AG04449 (cell line): ENCODE measurements around the gene PLEKHD1.

ENCODE experiments used
- CTCF ChIA-PET: fragments of 350-600 bp; formaldehyde crosslinking; extraction: SDS; loops from one replicate; lab custom pipeline; 2021; ENCODE audit warnings: antibody characterized with exemption; lab: Yijun Ruan, JAX
- POLR2A ChIA-PET: fragments of 400-600, 350-600 bp; formaldehyde crosslinking; extraction: SDS; loops from one replicate; lab custom pipeline; 2020; ENCODE audit warnings: antibody characterized with exemption, inconsistent platforms; lab: Yijun Ruan, JAX
- DNase-seq: peaks from one replicate; pipeline ENCODE4 v3.0.0-alpha.2; 2010; ENCODE audit warnings: low read depth, low spot score
- H3K4me3 ChIP-seq: 2 replicates; pipeline ENCODE4 v1.5.1; 2011; ENCODE audit warnings: low read depth, mild to moderate bottlenecking, control low read depth, low read length
- TF ChIP-seq, protein P1 (sequence below): IDR thresholded peaks from one replicate; pipeline ENCODE4 v1.5.1; 2011; ENCODE audit warnings: mild to moderate bottlenecking, moderate library complexity, low read length, control low read depth, inconsistent platforms; ENCODE audit not compliant: insufficient read depth; ENCODE audit errors: missing control alignments

PLEKHD1 gene

DNA sequence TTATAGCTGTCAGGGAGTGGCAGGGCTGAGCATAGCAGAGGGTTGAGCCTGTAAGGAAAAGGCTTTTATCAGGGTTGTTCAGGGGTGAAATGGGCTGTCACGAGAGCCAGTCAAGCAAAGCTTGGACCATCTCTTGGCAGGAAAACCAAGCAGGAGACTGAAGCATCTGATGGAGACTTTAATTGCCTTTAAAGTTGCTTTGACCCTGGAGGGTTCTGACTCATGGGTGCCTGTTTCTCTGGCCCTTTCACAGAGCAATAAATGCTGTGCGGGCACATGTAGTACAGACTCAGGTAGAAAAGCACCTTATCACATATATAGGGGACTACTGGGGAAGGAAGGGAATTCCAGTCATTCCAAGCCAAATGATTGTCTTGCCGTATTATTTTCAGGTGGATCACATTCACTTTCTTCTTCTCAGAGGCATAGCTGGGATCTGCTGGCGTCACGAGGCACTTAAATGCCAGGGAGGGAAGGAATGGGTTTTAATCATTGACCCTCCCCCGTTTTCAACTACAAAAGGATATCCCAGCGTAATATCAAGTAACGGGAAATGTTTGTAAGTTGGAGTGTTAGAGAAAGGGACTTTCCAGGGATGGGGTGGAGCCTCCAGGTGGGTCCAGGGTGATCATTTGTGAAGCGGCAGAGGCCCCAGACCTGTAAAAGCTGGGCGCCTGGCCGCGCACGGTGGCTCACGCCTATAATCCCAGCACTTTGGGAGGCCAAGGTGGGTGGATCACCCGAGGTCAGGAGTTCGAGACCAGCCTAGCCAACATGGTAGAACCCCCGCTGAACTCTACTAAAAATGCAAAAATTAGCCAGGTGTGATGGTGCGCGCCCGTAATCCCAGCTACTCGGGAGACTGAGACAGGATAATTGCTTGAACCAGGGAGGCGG, 34.9 kb downstream of the PLEKHD1 start:
- TF ChIP-seq, protein P1, sequence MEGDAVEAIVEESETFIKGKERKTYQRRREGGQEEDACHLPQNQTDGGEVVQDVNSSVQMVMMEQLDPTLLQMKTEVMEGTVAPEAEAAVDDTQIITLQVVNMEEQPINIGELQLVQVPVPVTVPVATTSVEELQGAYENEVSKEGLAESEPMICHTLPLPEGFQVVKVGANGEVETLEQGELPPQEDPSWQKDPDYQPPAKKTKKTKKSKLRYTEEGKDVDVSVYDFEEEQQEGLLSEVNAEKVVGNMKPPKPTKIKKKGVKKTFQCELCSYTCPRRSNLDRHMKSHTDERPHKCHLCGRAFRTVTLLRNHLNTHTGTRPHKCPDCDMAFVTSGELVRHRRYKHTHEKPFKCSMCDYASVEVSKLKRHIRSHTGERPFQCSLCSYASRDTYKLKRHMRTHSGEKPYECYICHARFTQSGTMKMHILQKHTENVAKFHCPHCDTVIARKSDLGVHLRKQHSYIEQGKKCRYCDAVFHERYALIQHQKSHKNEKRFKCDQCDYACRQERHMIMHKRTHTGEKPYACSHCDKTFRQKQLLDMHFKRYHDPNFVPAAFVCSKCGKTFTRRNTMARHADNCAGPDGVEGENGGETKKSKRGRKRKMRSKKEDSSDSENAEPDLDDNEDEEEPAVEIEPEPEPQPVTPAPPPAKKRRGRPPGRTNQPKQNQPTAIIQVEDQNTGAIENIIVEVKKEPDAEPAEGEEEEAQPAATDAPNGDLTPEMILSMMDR: no peak
- DNase-seq: no peak
- H3K4me3 ChIP-seq: no peak overlapping the region
- ChIA-PET CTCF (interaction anchor here (1.8 to 4.2 kb wide), 3 partner anchors 13 to 29 kb away, joined by 6 to 24 read pairs (median 10); no protein-coding TSS in a partner anchor), POLR2A (no interaction called here)

DNA sequence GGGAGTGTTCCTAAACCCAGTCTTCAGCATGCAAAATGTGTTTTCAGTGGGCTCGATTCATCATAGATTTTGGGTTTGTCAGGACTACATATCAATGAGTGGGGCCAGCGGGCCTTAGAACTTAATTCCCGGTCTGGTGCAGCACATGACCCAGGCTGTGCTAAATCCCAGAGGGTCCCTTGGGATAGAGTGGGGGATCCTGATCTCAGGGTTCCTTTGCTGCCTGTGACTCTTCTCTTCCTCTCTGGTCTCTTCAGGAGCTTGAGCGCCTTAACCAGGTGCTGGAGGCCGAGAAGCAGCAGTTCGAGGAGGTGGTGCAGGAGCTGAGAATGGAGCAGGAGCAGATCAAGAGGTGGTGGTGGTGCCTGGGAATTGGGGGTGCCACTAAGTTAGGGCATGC, 37.5 kb downstream of the PLEKHD1 start:
- POLR2A ChIA-PET: no interaction called here
- H3K4me3 ChIP-seq: no peak overlapping the region
- TF ChIP-seq, protein P1: no peak
- DNase-seq: no peak
- CTCF ChIA-PET: interaction anchor here (1.4 to 4.2 kb wide), 4 partner anchors 10 to 26 kb away, joined by 3 to 24 read pairs (median 6); no protein-coding TSS in a partner anchor

DNA sequence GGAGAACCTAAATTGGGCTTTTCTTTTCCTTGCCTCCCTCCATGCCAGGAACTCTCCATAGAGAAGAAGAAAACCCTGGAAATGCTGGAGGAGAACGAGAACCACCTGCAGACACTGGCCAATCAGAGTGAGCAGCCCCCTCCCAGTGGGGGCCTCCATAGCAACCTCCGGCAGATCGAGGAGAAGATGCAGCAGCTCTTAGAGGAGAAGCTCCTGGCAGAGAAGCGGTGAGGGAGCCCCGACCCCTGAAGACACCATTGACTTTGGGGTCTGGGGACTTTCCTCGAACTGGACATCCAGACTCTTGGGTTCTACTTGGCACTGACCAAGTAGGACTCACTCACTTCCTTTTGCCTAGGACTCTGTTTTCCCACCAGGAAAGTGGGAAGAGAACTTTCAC, 41.4 kb downstream of the PLEKHD1 start:
- no peak overlapping the region for H3K4me3 ChIP-seq
- ChIA-PET POLR2A (no interaction called here), CTCF (interaction anchor here (1.2 to 2.8 kb wide), 3 partner anchors 10 to 23 kb away, joined by 3 to 13 read pairs (median 4); no protein-coding TSS in a partner anchor)
- no peak for DNase-seq
- TF ChIP-seq, protein P1: no peak

DNA sequence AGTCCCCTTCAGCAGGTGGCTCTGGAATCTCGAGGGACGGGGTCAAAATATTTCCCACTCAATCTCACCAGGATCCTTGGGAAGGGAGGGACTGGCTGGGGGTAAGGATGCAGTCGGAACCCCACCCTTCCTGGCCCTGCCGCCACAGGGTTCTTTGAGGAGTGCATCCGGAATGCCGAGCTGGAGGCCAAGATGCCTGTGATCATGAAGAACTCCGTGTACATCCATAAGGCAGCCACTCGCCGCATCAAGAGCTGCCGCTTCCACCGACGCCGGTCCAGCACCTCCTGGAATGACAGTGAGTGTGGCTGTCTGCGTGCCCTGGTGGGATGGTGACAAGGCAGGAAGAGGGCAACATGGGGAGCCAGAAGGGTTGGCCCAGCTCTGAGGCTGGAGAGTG, 43.1 kb downstream of the PLEKHD1 start:
- no peak for DNase-seq
- CTCF ChIA-PET: interaction anchor here (1.1 to 2.0 kb wide), 3 partner anchors 10 to 285 kb away, joined by 3 to 8 read pairs (median 5); no protein-coding TSS in a partner anchor
- no peak overlapping the region for H3K4me3 ChIP-seq
- TF ChIP-seq, protein P1: no peak
- POLR2A ChIA-PET: no interaction called here

DNA sequence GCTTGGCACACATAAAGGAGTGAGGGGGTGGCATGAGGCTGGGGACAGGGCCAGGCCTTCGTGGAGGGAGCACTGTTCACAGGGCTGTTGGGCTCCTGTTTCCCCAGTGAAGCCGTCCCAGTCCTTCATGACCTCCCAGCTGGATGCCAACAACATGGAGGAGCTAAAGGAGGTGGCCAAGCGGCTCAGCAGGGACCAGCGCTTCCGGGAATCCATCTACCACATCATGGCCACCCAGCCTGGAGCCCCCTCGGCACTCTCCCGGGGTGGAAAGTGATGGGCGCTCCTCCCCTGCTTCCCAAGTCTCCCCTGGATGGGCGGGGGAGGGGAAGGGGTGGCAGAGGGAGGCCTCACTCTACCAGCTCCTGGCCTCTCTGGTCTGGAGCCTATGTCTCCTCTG, 43.6 kb downstream of the PLEKHD1 start:
- H3K4me3 ChIP-seq: no peak overlapping the region
- DNase-seq: no peak
- TF ChIP-seq, protein P1: no peak
- ChIA-PET CTCF (interaction anchor here (1.1 to 2.2 kb wide), 5 partner anchors 10 to 286 kb away, joined by 3 to 9 read pairs (median 5); partner anchors contain the start of gene CCDC177), POLR2A (no interaction called here)

DNA sequence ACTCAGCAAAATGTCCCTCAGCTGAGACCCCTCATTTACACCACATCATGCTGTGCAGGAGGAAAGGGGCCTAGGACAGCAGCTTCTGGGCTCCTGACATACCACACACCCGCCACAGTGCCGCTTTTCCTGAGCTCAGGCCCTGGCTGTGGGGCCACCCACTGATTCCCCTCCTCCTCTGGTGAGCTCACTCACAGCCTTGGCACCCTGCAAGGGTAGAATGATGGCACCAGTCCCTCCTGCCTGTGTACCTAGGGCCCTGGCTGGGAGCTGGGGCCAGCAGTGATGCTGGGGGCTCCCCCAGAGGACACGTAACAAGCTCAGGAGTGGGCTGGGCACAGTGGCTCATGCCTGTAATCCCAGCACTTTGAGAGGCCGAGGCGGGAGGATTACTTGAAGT, 44.4 kb downstream of the PLEKHD1 start:
- POLR2A ChIA-PET: no interaction called here
- no peak for DNase-seq
- CTCF ChIA-PET: interaction anchor here (0.6 to 2.2 kb wide), 6 partner anchors 9 to 308 kb away, joined by 3 to 9 read pairs (median 6); partner anchors contain the start of gene CCDC177
- TF ChIP-seq, protein P1: no peak
- no peak overlapping the region for H3K4me3 ChIP-seq
